ENCODE results near the gene CEP85L.

CEP85L gene

GRCh38 chr6:118625833-118626232, 25.6 kb downstream of the CEP85L start:
- no peak overlapping the region for H3K4me3 ChIP-seq (ENCODE audit: low read depth, low read length)

GRCh38 chr6:118621799-118622470, 29.5 kb downstream of the CEP85L start:
- H3K4me3 ChIP-seq (ENCODE audit: low read depth, low read length), result no peak overlapping the region

GRCh38 chr6:118620202-118620601, 31.2 kb downstream of the CEP85L start:
- H3K4me3 ChIP-seq (ENCODE audit: low read depth, low read length), result no peak overlapping the region

GRCh38 chr6:118618676-118619377, 32.6 kb downstream of the CEP85L start:
- no peak overlapping the region for H3K4me3 ChIP-seq (ENCODE audit: low read depth, low read length)

- no peak overlapping the region for H3K4me3 ChIP-seq (ENCODE audit: low read depth, low read length)
Measured at GRCh38 chr6:118617417-118617816, 34.0 kb downstream of the CEP85L start.

GRCh38 chr6:118611334-118611733, 40.1 kb downstream of the CEP85L start:
- H3K4me3 ChIP-seq (ENCODE audit: low read depth, low read length), result no peak overlapping the region

GRCh38 chr6:118606858-118607257, 44.5 kb downstream of the CEP85L start:
- H3K4me3 ChIP-seq (ENCODE audit: low read depth, low read length), result no peak overlapping the region

- H3K4me3 ChIP-seq (ENCODE audit: low read depth, low read length), result no peak overlapping the region
Measured at GRCh38 chr6:118606268-118606667, 45.1 kb downstream of the CEP85L start.

GRCh38 chr6:118603372-118603771, 48.0 kb downstream of the CEP85L start:
- no peak overlapping the region for H3K4me3 ChIP-seq (ENCODE audit: low read depth, low read length)

GRCh38 chr6:118602300-118602699, 49.1 kb downstream of the CEP85L start:
- H3K4me3 ChIP-seq (ENCODE audit: low read depth, low read length), result no peak overlapping the region

GRCh38 chr6:118598324-118598723, 53.1 kb downstream of the CEP85L start:
- H3K4me3 ChIP-seq (ENCODE audit: low read depth, low read length), result no peak overlapping the region

- H3K4me3 ChIP-seq (ENCODE audit: low read depth, low read length), result no peak overlapping the region
Measured at GRCh38 chr6:118597636-118598035, 53.8 kb downstream of the CEP85L start.

GRCh38 chr6:118596774-118597320, 54.5 kb downstream of the CEP85L start:
- H3K4me3 ChIP-seq (ENCODE audit: low read depth, low read length), result no peak overlapping the region

- no peak overlapping the region for H3K4me3 ChIP-seq (ENCODE audit: low read depth, low read length)
Measured at GRCh38 chr6:118594877-118595276, 56.5 kb downstream of the CEP85L start.

- H3K4me3 ChIP-seq (ENCODE audit: low read depth, low read length), result no peak overlapping the region
Measured at GRCh38 chr6:118591897-118592296, 59.5 kb downstream of the CEP85L start.

GRCh38 chr6:118589649-118590365, 61.6 kb downstream of the CEP85L start:
- H3K4me3 ChIP-seq (ENCODE audit: low read depth, low read length), result no peak overlapping the region

- no peak overlapping the region for H3K4me3 ChIP-seq (ENCODE audit: low read depth, low read length)
Measured at GRCh38 chr6:118589186-118589585, 62.2 kb downstream of the CEP85L start.

- H3K4me3 ChIP-seq (ENCODE audit: low read depth, low read length), result no peak overlapping the region
Measured at GRCh38 chr6:118588626-118589025, 62.8 kb downstream of the CEP85L start.

- no peak overlapping the region for H3K4me3 ChIP-seq (ENCODE audit: low read depth, low read length)
Measured at GRCh38 chr6:118586746-118587485, 64.5 kb downstream of the CEP85L start.

- no peak overlapping the region for H3K4me3 ChIP-seq (ENCODE audit: low read depth, low read length)
Measured at GRCh38 chr6:118584911-118585310, 66.5 kb downstream of the CEP85L start.

GRCh38 chr6:118581489-118581959, 69.9 kb downstream of the CEP85L start:
- H3K4me3 ChIP-seq (ENCODE audit: low read depth, low read length), result no peak overlapping the region
